H1 (cell line): ENCODE data around the gene GPR15LG. TPM values are rescaled to one million over a fixed set of nuclear protein-coding genes. Genes with fewer than 3 reads are reported as not detected.

ENCODE experiments used
- SAP30 ChIP-seq: fragments of 300-600 bp; sonication (generic); IDR thresholded peaks from 2 replicates; pipeline ENCODE4 v1.7.1; 2012; ENCODE audit warnings: low read length, moderate library complexity, mild to moderate bottlenecking, inconsistent platforms; ENCODE audit not compliant: insufficient read depth, insufficient replicate concordance
- TEAD4 ChIP-seq: IDR thresholded peaks from 2 replicates; pipeline ENCODE4 v1.6.1; 2012; ENCODE audit warnings: low read depth, low read length, inconsistent platforms, mixed read lengths
- polyA plus RNA-seq, 7 experiments: library from polyadenylated mRNA; depleted of rRNA in 3 of 7; stranded (reverse) in 5 of 7; unstranded in 2 of 7; fragments of >200 nt in 5 of 7; fragments of 200-250 nt in 2 of 7; gene quantifications; 1 replicate in 5 of 7; 2 replicates in 1 of 7; 4 replicates in 1 of 7; pipeline versions ENCODE4 v1.2.1 to v1.2.3, GENCODE V29; 2011 to 2013; ENCODE audit warnings: missing spikeins in 2 of 7, mixed read lengths in 2 of 7
- total RNA-seq: library from RNA; stranded (reverse); fragmentation: NEBNext Ultra II Directional; extraction: Animal tissue kit (Norgen Biotek cat#: 25700); gene quantifications from 2 replicates; pipeline ENCODE4 v1.2.1, GENCODE V29; 2021

Gene GPR15LG
- total and polyA plus RNA-seq, 2 of the 8 experiments (the other 6 are each of a cell fraction or from before 2014, with no cell fraction given) = not detected

DNA sequence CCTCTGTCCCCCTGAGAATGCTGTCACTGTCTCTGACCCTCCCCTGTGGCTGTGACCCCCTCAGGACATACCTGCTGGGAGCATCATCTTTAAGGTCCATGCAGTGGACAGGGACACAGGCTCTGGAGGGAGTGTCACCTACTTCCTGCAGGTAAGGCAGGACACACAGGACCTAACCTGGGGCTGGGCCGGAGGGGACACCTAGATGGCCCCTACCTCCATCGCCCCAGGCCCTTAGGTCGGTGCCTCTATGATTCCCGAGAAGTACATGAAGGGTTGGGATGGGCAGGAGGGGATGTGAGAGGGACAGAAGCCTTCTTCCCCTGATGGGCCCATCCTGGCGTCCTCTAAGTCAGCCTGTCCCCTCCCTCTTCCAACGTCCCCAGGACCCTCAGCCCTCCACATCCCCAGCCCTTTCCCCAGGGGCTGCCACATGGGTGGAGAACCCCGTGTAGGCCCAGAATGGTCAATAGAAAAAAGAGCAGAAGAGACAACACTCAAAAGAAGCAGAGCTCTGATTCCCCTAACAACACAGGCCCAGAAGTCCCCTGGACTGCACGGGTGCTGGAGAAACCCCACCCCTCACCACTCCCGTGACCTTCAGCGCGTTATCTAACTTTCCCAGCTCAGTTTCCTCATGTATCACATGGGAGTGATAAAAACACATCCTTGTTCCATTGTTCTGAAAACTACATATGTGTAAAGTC is 27.1 kb downstream of the GPR15LG start (continued):
- TF ChIP-seq SAP30 (no peak), TEAD4 (no peak)
- TF ChIP-seq, all 59 proteins: peak for 0
